ENCODE results near the gene TSSK3.
A peak's percentile ranks its signal among the peaks of the same experiment; 100 is the strongest.

Gene TSSK3

DNA sequence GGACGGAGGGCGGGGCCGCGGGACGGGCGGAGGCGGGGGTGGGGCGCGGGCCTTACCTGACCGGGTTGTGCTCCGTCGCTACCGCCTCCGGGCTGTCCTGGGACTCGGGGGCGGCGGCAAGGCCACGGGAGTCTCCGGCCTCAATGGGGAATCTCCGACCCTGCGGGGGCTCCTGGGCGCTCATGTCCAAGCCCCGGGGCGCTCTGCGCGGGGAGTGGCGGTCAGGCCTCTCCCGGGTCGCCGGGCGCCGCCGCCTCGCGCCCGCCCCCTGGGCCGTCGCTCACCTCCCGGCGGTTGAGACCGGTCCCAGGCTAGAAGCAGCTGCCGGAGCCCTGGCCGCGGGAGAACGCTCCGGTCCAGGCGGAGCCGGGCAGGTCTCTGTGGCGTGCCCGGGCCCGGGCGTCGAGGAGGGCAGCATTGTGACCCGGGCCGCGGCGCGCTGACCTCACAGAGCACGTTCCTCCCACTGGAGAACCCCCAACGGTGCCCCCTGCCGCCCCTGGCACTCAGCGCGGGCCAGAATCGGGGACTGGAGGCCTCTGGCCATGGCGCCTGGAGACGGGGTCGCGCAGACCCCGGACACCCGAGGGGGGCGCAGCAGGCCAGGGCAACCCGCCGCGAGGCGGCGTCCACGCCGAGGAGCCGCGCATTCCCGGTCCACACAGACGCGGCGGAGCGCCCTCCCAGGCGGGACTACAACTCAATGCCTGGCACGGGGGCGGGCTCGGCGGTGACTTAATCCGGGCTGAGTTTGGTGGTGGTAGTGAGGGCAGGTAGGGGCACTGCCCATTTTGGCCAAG, 465 bp upstream of the TSSK3 start:
- H3K4me1 ChIP-seq (ENCODE audit: control insufficient read depth in 2 of 2, insufficient read depth in 2 of 2, low read length in 2 of 2) = peaks cover 5 to 6% of the 10 kb centered on the region in 2 donors
- H3K4me3 ChIP-seq (ENCODE audit: low read length in 2 of 2) = peak overlapping the region; percentile 44 to 53
- H3K9me3 ChIP-seq (ENCODE audit: control insufficient read depth in 2 of 2, low read length in 2 of 2) = no peaks in the 10 kb centered on the region
- H3K36me3 ChIP-seq (ENCODE audit: control insufficient read depth in 2 of 2, insufficient read depth in 2 of 2, low read length in 2 of 2) = peaks cover 24 to 28% of the 10 kb centered on the region in 2 donors
- H3K9ac ChIP-seq (ENCODE audit: low read depth in 1 of 2, low read length in 2 of 2) = peak overlapping the region in 1 of 2 donors; percentile 79
- H3K27ac ChIP-seq (ENCODE audit: low read depth in 2 of 2, low read length in 2 of 2) = no peak overlapping the region
- H3K27me3 ChIP-seq (ENCODE audit: control insufficient read depth in 2 of 2, insufficient read depth in 2 of 2, low read length in 2 of 2) = no peaks in the 10 kb centered on the region

DNA sequence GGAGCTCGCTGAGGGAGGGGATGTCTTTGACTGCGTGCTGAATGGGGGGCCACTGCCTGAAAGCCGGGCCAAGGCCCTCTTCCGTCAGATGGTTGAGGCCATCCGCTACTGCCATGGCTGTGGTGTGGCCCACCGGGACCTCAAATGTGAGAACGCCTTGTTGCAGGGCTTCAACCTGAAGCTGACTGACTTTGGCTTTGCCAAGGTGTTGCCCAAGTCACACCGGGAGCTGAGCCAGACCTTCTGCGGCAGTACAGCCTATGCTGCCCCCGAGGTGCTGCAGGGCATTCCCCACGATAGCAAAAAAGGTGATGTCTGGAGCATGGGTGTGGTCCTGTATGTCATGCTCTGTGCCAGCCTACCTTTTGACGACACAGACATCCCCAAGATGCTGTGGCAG, 1.4 kb downstream of the TSSK3 start:
- no peak overlapping the region for H3K4me3 ChIP-seq (ENCODE audit: low read length in 2 of 2)
- H3K36me3 ChIP-seq (ENCODE audit: control insufficient read depth in 2 of 2, insufficient read depth in 2 of 2, low read length in 2 of 2) = peaks cover 42 to 43% of the 10 kb centered on the region in 2 donors
- H3K27me3 ChIP-seq (ENCODE audit: control insufficient read depth in 2 of 2, insufficient read depth in 2 of 2, low read length in 2 of 2) = no peaks in the 10 kb centered on the region
- no peak overlapping the region for H3K9ac ChIP-seq (ENCODE audit: low read depth in 1 of 2, low read length in 2 of 2)
- H3K4me1 ChIP-seq (ENCODE audit: control insufficient read depth in 2 of 2, insufficient read depth in 2 of 2, low read length in 2 of 2) = peaks cover 5 to 6% of the 10 kb centered on the region in 2 donors
- H3K9me3 ChIP-seq (ENCODE audit: control insufficient read depth in 2 of 2, low read length in 2 of 2) = no peaks in the 10 kb centered on the region
- no peak overlapping the region for H3K27ac ChIP-seq (ENCODE audit: low read depth in 2 of 2, low read length in 2 of 2)

DNA sequence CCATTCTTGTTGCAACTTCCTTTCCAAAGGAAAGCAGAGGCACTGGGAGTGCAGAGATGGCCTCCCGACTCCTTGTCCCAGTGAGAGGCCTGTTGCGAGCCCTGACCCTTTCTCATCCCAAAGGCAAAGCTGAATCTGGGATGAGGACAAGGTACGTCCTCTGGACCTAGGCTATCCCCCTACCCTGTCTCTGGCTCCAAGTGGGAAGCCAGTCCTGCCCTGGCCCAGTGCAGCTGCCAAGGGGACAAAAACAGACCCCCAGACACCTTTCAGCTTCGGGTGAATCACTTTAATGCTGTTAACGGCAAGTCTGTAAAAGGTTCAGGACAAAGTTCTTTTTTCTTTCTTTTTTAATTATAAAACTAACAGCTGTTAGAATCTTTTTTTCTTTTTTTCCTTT, 2.5 kb downstream of the TSSK3 start:
- Histone ChIP-seq H3K27ac (ENCODE audit: low read depth in 2 of 2, low read length in 2 of 2) (no peak overlapping the region), H3K36me3 (ENCODE audit: control insufficient read depth in 2 of 2, insufficient read depth in 2 of 2, low read length in 2 of 2) (peaks cover 50% of the 10 kb centered on the region in 2 donors), H3K4me1 (ENCODE audit: control insufficient read depth in 2 of 2, insufficient read depth in 2 of 2, low read length in 2 of 2) (peaks cover 5 to 6% of the 10 kb centered on the region in 2 donors), H3K4me3 (ENCODE audit: low read length in 2 of 2) (no peak overlapping the region), H3K9me3 (ENCODE audit: control insufficient read depth in 2 of 2, low read length in 2 of 2) (no peaks in the 10 kb centered on the region), H3K27me3 (ENCODE audit: control insufficient read depth in 2 of 2, insufficient read depth in 2 of 2, low read length in 2 of 2) (no peaks in the 10 kb centered on the region), H3K9ac (ENCODE audit: low read depth in 1 of 2, low read length in 2 of 2) (no peak overlapping the region)

DNA sequence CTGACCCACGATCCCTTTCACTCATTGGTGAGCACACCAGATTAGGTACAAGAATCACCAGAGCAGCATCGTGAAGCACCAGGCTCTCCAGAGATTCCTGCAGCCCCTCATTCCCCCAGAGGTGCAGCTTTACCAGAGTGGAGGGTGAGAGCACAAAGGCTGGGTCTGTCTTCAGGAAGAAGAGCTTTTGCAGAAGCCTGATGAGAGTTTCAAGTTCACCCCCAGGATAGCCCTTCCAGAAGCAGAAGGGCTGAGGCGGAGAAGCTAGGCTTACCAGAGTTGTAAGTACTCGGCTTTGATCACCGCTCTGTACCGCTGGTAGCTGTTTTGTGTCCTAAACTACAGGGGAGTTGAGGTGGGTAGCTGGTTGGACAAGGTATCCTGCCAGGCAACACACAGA, 3.1 kb downstream of the TSSK3 start:
- H3K27me3 ChIP-seq (ENCODE audit: control insufficient read depth in 2 of 2, insufficient read depth in 2 of 2, low read length in 2 of 2) = no peaks in the 10 kb centered on the region
- no peak overlapping the region for H3K9ac ChIP-seq (ENCODE audit: low read depth in 1 of 2, low read length in 2 of 2)
- H3K27ac ChIP-seq (ENCODE audit: low read depth in 2 of 2, low read length in 2 of 2) = no peak overlapping the region
- H3K36me3 ChIP-seq (ENCODE audit: control insufficient read depth in 2 of 2, insufficient read depth in 2 of 2, low read length in 2 of 2) = peaks cover 50% of the 10 kb centered on the region in 2 donors
- H3K4me3 ChIP-seq (ENCODE audit: low read length in 2 of 2) = no peak overlapping the region
- peaks cover 5 to 6% of the 10 kb centered on the region in 2 donors for H3K4me1 ChIP-seq (ENCODE audit: control insufficient read depth in 2 of 2, insufficient read depth in 2 of 2, low read length in 2 of 2)
- H3K9me3 ChIP-seq (ENCODE audit: control insufficient read depth in 2 of 2, low read length in 2 of 2) = no peaks in the 10 kb centered on the region

DNA sequence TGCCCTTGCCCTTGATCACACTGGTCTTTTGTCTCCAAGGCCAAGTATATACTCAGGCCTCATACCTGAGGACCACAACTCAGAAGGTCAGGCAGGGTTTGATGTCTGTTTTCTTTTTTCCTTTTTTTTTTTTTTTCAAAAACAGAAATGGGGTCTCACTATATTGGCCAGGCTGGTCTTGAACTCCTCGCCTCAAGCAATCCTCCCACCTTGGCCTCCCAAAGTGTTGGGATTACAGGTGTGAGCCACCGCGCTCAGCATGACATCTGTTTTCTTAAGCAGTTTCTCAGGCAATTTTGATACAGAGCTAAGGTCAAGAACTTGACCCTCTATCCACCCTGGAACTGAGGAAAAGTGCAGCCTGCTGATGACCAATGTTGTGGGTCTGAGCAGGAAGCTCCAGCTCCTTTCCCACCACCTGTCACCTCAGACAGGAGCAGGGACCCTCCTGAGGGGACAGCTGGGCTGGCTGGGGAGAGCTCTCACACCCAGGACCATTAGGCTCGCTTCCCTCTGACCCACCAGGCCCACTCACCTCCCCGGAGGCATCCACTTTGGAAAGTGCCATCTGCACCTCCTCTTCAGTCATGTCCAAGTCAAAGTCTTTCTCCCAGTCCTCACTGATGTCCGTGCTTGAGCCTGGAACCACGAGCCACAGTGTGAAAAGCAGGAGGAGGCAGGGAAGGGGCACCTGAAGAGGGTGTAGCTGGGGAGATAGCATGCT, 5.7 kb downstream of the TSSK3 start:
- Histone ChIP-seq H3K27ac (ENCODE audit: low read depth in 2 of 2, low read length in 2 of 2) (no peak overlapping the region), H3K36me3 (ENCODE audit: control insufficient read depth in 2 of 2, insufficient read depth in 2 of 2, low read length in 2 of 2) (peaks cover 66% of the 10 kb centered on the region in 2 donors), H3K27me3 (ENCODE audit: control insufficient read depth in 2 of 2, insufficient read depth in 2 of 2, low read length in 2 of 2) (no peaks in the 10 kb centered on the region), H3K4me3 (ENCODE audit: low read length in 2 of 2) (no peak overlapping the region), H3K9ac (ENCODE audit: low read depth in 1 of 2, low read length in 2 of 2) (no peak overlapping the region), H3K4me1 (ENCODE audit: control insufficient read depth in 2 of 2, insufficient read depth in 2 of 2, low read length in 2 of 2) (no peaks in the 10 kb centered on the region), H3K9me3 (ENCODE audit: control insufficient read depth in 2 of 2, low read length in 2 of 2) (no peaks in the 10 kb centered on the region)

DNA sequence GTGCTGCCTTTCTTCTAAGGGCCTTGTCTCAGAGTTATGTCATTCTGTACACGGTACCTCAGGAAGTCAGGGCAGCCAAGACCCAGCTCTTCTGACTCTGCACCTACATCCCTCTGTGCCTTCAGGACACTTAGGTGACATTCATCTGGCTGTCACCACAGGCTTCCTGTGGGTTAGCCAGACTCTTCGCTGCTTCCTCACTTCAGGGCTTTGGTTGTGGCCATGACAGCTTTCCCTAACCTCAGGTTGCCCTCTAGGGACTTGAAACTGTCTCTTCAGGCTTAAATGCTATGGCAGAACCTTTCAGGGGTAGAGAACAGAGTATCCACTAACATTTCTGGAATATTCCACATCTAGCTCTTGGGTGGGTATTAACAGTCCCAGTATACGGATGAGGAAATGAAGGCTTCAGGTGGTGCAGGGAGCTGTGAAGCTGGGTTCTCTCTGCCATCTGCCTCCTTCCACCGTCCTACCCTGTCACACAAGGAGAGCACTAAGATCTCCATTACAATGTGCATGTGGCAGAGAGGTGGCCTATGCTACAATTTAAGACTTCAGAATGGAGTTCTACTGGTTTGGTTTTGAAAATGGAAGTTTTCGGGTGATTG, 9.9 kb downstream of the TSSK3 start:
- H3K9me3 ChIP-seq (ENCODE audit: control insufficient read depth in 2 of 2, low read length in 2 of 2) = no peaks in the 10 kb centered on the region
- no peak overlapping the region for H3K9ac ChIP-seq (ENCODE audit: low read depth in 1 of 2, low read length in 2 of 2)
- no peaks in the 10 kb centered on the region for H3K4me1 ChIP-seq (ENCODE audit: control insufficient read depth in 2 of 2, insufficient read depth in 2 of 2, low read length in 2 of 2)
- H3K36me3 ChIP-seq (ENCODE audit: control insufficient read depth in 2 of 2, insufficient read depth in 2 of 2, low read length in 2 of 2) = peaks cover 71 to 73% of the 10 kb centered on the region in 2 donors
- no peak overlapping the region for H3K27ac ChIP-seq (ENCODE audit: low read depth in 2 of 2, low read length in 2 of 2)
- H3K27me3 ChIP-seq (ENCODE audit: control insufficient read depth in 2 of 2, insufficient read depth in 2 of 2, low read length in 2 of 2) = no peaks in the 10 kb centered on the region
- no peak overlapping the region for H3K4me3 ChIP-seq (ENCODE audit: low read length in 2 of 2)

DNA sequence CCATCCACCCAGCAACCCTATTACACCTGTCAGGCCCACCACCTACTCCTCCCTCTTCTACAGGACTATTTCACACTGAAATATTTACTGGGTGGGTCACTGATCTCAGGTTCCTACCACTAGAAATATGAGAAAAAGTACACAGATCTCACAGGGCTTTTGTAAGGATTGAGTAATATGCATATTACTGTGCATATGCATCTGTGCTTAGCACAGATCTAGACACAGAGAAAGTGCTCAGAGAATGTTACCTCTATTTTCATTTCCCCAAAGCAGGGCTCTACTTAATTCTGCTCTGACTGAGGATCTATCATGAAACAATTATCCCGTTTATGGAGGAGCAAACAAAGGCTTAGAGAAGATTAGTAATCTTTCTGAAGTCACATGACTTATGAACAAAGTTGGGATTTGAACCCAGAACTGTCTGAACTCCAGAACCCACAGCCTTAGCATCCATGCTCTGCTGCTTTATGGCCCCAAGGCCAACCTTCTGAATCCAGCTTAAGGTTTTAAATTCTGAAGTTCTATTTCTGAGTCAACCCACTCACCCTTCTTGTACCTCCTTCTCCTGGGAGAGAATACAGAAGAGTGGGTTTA, 11.8 kb downstream of the TSSK3 start:
- H3K9me3 ChIP-seq (ENCODE audit: control insufficient read depth in 2 of 2, low read length in 2 of 2) = no peaks in the 10 kb centered on the region
- H3K4me1 ChIP-seq (ENCODE audit: control insufficient read depth in 2 of 2, insufficient read depth in 2 of 2, low read length in 2 of 2) = no peaks in the 10 kb centered on the region
- H3K27ac ChIP-seq (ENCODE audit: low read depth in 2 of 2, low read length in 2 of 2) = no peak overlapping the region
- no peak overlapping the region for H3K4me3 ChIP-seq (ENCODE audit: low read length in 2 of 2)
- no peak overlapping the region for H3K9ac ChIP-seq (ENCODE audit: low read depth in 1 of 2, low read length in 2 of 2)
- H3K27me3 ChIP-seq (ENCODE audit: control insufficient read depth in 2 of 2, insufficient read depth in 2 of 2, low read length in 2 of 2) = no peaks in the 10 kb centered on the region
- H3K36me3 ChIP-seq (ENCODE audit: control insufficient read depth in 2 of 2, insufficient read depth in 2 of 2, low read length in 2 of 2) = peaks cover 71 to 76% of the 10 kb centered on the region in 2 donors

DNA sequence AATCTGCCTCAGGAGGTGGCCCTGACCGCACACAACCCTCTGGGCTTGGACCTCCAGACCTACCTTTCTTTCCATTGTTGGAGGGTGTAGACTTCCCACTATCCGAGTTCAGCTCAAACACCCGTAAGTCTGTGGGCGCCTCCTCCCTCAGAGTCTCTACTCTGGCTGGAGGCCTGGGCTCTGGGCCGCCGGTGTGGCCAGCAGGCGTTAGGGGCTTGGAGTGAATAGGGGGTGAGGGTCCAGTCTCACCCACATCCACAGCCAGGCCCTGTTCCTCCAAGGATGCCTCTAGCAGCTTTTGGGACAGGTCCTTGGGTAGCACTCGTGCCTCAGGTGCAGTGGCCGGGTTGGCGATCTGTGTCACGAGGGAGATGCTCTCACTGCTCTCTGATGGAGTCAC, 13.9 kb downstream of the TSSK3 start:
- Histone ChIP-seq H3K27ac (ENCODE audit: low read depth in 2 of 2, low read length in 2 of 2) (no peak overlapping the region), H3K9me3 (ENCODE audit: control insufficient read depth in 2 of 2, low read length in 2 of 2) (no peaks in the 10 kb centered on the region), H3K4me1 (ENCODE audit: control insufficient read depth in 2 of 2, insufficient read depth in 2 of 2, low read length in 2 of 2) (no peaks in the 10 kb centered on the region), H3K27me3 (ENCODE audit: control insufficient read depth in 2 of 2, insufficient read depth in 2 of 2, low read length in 2 of 2) (no peaks in the 10 kb centered on the region), H3K36me3 (ENCODE audit: control insufficient read depth in 2 of 2, insufficient read depth in 2 of 2, low read length in 2 of 2) (peaks cover 84 to 92% of the 10 kb centered on the region in 2 donors), H3K9ac (ENCODE audit: low read depth in 1 of 2, low read length in 2 of 2) (no peak overlapping the region), H3K4me3 (ENCODE audit: low read length in 2 of 2) (no peak overlapping the region)

DNA sequence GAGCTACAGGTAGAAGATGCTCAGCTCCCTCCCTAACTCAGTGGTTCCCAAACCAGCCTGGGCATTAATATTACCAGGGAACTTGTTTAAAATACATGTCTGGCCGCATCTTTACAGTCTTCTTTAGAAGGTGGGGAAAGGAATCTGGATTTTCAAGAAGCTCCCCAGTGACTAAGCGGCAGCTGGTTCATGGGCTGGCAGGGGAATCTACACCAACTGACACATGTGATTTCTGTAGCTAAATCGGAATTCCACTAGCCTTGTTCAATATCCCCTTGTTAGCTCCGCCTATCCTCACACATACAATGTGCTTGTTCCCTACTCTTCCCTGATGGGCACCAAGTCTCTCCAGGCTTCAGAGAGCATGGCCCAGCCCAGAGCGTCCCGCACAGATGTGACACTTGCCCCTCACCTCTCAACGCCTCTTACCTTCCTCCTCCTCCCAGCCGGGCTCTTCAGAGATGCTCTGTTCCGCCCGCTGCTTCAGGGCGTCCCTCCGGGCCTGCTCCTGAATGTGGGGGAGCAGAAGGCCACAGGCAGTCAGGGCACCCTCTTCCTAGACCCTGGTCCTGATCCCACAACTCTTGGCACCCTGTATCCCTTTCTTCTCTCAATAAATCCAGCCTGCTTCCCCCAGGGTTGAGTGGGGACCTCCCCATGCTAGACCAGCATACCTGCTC, 15.3 kb downstream of the TSSK3 start:
- H3K36me3 ChIP-seq (ENCODE audit: control insufficient read depth in 2 of 2, insufficient read depth in 2 of 2, low read length in 2 of 2) = peaks cover 77 to 92% of the 10 kb centered on the region in 2 donors
- no peak overlapping the region for H3K4me3 ChIP-seq (ENCODE audit: low read length in 2 of 2)
- no peak overlapping the region for H3K27ac ChIP-seq (ENCODE audit: low read depth in 2 of 2, low read length in 2 of 2)
- H3K9me3 ChIP-seq (ENCODE audit: control insufficient read depth in 2 of 2, low read length in 2 of 2) = no peaks in the 10 kb centered on the region
- no peaks in the 10 kb centered on the region for H3K27me3 ChIP-seq (ENCODE audit: control insufficient read depth in 2 of 2, insufficient read depth in 2 of 2, low read length in 2 of 2)
- H3K9ac ChIP-seq (ENCODE audit: low read depth in 1 of 2, low read length in 2 of 2) = no peak overlapping the region
- H3K4me1 ChIP-seq (ENCODE audit: control insufficient read depth in 2 of 2, insufficient read depth in 2 of 2, low read length in 2 of 2) = no peaks in the 10 kb centered on the region

All from mucosa of rectum (tissue), 2 donors.